Ureter (tissue), 1 donor: ENCODE results near the gene CDK8. TPM values are rescaled to one million over a fixed set of nuclear protein-coding genes. Genes with fewer than 3 reads are reported as not detected.

ENCODE experiments used
- DNase-seq: peaks from one replicate; pipeline ENCODE4 v3.0.0-alpha.2; 2020; ENCODE audit warnings: low spot score
- total RNA-seq: library from RNA; stranded (reverse); gene quantifications from one replicate; pipeline ENCODE4 v1.2.4, GENCODE V29; 2023
- donor health status: DM: yes; HTN: yes; CAD: no.

The CDK8 gene
- total RNA-seq, 1 donor from 2014 or later = 18.0 TPM

GRCh38 chr13:26445092-26445491 lies 191.2 kb downstream of the CDK8 start:
- DNase-seq = no peak

- no peak for DNase-seq
Measured at GRCh38 chr13:26446751-26447150, 192.8 kb downstream of the CDK8 start.

- no peak for DNase-seq
Measured at GRCh38 chr13:26448032-26448431, 194.1 kb downstream of the CDK8 start.

DNA sequence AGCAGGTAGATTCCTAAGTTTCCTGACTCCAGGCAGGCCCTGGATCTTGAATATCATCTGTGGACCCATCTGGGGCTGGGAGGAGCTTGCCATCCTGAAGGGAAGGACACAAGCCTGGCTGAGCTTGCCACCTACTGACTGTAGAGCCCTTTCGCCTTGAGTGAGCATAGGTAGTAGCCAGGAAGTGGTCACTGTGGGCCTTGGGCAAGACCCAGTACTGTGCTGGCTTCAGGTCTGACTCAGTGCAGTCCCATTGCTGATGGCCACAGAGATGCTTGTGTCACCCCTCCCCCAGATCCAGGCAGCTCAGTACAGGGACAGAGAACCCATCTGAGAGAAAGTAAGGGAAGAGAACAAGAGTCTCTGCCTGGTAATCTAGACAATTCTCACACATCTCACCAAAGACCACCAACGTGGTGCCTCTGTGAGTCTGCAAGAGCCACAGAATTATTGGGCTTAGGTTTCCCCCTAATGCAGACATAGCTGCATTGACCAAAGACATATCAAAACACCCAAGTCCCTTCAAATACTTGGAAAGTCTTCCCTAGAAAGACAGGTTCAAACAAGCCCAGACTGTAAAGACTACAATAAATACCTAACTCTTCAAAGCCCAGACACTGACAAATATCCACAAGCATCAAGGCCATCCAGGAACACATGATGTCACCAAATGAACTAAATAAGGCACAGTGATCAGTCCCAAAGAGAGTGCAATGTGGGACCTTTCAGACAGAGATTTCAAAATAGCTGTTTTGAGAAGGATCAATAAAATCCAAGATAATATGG lies 195.3 kb downstream of the CDK8 start:
- no peak for DNase-seq

Other genes starting within 250 kb of the CDK8 start
- gene SHISA2, start 202.1 kb upstream of the CDK8 start, total RNA-seq = 0.21 TPM
- 33.8 TPM for gene RNF6, start 31.8 kb upstream of the CDK8 start, total RNA-seq